Uterus (tissue), 2 donors: ENCODE data around the gene DNAJC30.

Experiments
- POLR2A ChIP-seq, 2 donors: fragments of 450-650 bp; IDR thresholded peaks; one replicate each; pipeline ENCODE4 v1.6.1; 2016; ENCODE audit warnings: antibody characterized with exemption in 2 of 2, mild to moderate bottlenecking in 1 of 2, moderate library complexity in 1 of 2
- TF ChIP-seq, protein P1 (sequence below), 4 experiments: fragments of 200-600 bp in 2 of 4; fragments of 450-650 bp in 2 of 4; sonication (generic) in 2 of 4; IDR thresholded peaks; one replicate each; pipeline ENCODE4 v1.5.1; 2016 to 2019; ENCODE audit warnings: antibody characterized with exemption in 4 of 4, mild to moderate bottlenecking in 2 of 4, moderate library complexity in 1 of 4

GRCh38 chr7:73708961-73709549, 25.8 kb upstream of the DNAJC30 start:
- TF ChIP-seq, protein P1, sequence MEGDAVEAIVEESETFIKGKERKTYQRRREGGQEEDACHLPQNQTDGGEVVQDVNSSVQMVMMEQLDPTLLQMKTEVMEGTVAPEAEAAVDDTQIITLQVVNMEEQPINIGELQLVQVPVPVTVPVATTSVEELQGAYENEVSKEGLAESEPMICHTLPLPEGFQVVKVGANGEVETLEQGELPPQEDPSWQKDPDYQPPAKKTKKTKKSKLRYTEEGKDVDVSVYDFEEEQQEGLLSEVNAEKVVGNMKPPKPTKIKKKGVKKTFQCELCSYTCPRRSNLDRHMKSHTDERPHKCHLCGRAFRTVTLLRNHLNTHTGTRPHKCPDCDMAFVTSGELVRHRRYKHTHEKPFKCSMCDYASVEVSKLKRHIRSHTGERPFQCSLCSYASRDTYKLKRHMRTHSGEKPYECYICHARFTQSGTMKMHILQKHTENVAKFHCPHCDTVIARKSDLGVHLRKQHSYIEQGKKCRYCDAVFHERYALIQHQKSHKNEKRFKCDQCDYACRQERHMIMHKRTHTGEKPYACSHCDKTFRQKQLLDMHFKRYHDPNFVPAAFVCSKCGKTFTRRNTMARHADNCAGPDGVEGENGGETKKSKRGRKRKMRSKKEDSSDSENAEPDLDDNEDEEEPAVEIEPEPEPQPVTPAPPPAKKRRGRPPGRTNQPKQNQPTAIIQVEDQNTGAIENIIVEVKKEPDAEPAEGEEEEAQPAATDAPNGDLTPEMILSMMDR (IDR thresholded peaks at IDR 0.05): no peak
- no peak for TF ChIP-seq POLR2A (IDR thresholded peaks at IDR 0.05)
